Stimulated activated CD4-positive, alpha-beta T cell treated with anti-CD3 and anti-CD28 coated beads, Interleukin-12 subunit alpha, Interleukin-12 subunit beta, amount 100 ng/mL, for 48 hours (primary cell): ENCODE measurements around the gene CREBZF.
"Not testable (repeated sequence)": the region's sequence is repeated elsewhere in the genome, so short reads cannot be mapped to it uniquely, and the experiment has no call there.

Source experiments
- DNase-seq, 3 donors: peaks; one replicate each; pipeline ENCODE4 v3.0.0-alpha.2; 2020; ENCODE audit warnings: low read depth in 2 of 3, low spot score in 1 of 3

Gene CREBZF

DNA sequence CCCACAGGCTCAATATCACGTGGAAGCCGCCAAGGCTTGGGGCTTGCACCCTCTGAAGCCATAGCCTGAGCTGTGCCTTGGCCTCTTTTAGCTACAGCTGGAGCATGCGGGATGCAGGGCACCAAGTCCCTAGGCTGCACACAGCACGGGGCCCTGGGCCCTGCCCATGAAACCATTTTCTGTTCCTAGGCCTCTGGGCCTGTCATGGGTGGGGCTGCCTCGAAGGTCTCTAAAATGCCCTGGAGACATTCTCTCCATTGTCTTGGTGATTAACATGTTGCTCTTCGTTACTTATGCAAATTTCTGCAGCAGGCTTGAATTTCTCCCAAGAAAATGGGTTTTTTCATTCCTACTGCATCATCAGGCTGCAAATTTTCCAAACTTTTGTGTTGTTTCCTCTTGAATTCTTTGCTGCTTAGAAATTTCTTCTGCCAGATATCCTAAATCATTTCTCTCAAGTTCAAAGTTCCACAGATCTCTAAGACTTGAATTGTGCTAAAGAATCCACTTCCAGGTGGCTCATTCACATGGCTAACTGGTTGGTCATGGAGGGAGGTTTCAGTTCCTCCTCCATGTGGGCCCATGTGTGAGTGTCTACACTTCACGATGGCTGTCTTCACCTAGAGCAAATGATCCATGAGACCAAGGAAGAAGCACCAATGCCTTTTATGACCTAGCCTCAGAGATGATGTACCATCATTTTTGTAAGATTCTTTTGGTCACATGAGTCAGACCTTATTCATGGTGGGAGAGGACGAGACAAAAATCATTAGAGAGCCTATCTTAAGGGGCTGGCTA lies 7.4 kb upstream of the CREBZF start:
- DNase-seq: no peak

DNA sequence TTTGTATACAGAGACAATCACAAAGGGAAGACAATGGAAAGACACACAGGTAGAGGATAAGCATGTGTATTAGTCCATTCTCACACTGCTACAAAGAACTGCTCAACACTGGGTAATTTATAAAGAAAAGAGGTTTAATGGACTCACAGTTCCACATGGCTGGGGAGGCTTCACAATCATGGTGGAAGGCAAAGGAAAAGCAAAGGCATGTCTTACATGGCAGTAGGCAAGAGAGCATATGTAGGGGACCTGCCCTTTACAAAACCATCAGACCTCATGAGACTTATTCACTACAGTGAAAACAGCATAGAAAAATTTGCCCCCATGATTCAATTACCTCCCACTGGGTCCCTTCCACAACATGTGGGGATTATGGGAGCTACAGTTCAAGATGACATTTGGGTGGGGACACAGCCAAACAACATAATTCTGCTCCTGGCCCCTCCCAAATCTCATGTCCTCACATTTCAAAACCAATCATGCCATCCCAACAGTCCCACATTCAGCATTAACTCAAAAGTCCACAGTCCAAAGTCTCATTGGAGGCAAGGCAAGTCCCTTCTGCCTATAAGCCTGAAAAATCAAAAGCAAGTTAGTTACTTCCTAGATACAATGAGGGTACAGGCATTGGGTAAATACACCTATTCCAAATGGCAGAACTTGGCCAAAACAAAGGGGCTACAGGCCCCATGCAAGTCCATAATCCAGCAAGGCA lies 6.2 kb upstream of the CREBZF start:
- not testable (repeated sequence) for DNase-seq

DNA sequence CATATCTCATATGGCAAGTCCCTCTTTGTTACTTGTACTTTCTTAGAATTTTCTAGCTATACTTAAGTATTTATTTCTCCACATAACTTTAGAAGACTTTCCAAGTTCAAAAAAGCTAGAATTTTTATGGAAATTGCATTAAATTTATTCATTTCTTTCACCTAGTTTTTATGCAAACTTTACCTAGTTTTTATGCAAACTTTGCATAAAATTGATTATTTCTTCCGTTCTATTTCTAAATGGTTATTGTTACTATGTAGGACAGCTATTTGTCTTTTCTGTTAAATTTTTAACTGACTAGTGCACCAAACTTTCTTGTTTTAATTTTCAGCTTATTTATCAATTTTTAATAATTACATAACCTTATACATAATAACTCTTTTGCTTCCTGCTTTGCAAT lies 3.2 kb upstream of the CREBZF start:
- no peak for DNase-seq

DNA sequence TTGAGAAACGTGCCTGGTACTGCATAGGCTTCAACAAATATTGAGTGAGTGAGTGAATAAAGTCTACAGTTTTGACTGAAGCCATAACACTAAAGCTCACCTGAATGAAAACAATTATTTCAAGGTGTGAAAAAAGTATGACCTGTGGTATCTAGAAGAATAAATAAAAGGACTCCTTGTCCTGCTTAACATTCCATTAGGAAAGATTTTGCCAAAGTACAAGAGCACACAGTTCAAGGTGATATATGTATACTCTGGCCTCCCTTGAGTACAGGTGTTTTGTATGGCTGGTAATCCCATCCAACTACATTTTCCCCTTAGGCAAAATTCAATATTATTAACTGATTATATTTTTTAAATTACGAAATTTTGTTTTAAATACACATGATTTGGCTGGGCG lies 1.8 kb upstream of the CREBZF start:
- no peak for DNase-seq

DNA sequence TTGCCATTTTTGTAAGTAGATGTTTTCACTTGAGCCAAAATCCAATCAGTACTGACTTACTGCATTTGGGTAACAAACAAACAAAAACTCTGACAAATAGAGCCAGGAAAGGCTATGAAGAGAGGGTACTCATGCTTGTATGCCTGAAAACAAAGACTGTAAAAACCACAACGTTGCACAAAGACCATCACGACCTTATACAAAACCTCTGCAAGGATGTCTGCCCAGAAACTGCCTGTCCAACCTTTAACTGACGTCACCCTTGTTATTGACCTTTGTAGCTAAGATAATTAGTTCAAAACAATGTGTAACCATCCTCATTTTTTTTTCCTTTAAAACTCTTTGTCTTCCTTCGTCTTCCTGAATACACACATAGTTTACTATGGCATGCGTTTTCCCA lies 804 bp upstream of the CREBZF start:
- DNase-seq: no peak

DNA sequence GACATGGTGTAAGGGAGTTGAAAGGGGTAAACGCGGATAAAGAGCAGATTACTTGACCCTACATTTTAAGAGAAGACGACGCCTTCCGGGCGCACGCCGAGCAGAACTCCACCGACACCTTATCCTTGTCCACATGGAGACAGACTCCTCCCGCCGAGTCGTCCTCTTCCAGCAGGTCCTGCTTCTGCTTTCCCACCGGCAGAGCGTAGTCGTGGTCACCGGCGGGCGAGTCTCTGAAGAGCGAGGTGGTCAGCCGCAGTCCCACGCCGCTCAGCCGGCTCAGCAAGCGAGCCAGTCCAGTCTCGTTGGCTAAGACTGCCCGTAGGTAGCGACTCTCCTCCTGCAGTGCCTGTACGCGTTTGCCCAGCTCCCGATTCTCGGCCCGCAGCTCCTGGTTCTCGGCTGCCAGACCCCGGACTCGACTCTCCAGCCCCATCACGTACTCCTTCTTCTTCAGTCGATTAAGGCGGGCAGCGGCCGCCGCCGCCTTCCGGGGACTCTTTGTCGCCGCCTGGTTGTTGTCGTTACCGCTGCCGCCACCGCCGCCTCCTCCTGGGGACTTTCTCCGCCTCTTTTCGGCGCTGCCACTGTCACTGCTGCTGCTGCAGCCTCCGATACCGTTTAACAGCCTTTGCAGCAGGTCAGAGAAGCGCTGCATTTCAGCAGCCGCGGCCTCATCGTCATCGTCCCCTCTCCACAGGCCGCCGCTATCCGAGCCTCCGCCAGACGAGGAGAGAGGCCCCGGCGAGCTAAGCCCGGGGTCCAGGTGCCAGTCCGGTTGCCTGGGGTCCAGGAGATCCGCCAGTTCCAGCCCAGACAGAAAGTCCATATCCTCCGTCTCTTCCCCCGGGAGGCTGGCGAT lies 945 bp downstream of the CREBZF start:
- peak; percentile 77 to 83 (median 79) for DNase-seq

DNA sequence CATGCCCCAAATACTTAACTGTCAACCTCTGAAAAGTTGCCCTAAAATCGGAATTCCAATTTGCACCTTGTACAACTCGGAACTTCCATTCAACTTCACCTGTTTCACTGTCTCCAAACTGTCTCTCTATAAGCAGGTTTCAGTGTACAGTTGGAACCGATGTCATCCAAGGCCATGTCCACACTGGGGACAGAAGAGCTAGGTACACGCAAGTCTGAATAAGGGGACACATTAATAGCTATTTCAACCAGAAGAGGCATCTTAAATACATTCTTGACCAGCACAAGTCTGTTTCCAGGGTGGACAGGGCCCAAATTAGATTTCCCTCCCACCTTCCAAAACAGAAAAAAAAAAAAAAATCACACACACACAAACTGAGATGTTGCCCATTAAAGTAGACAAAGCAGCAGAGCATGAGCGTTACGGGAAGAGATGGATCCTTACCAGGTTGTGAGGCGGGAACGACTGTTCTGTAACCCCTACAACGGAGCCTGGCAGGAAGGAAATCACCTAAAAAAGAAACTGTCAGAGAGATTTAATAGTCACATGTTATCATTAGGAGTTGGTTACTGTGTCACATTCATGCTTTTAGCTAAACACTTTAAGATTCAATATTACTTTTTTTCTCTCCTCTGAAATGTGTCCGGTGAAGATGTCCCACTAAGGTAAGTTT lies 1.7 kb downstream of the CREBZF start:
- no peak for DNase-seq

DNA sequence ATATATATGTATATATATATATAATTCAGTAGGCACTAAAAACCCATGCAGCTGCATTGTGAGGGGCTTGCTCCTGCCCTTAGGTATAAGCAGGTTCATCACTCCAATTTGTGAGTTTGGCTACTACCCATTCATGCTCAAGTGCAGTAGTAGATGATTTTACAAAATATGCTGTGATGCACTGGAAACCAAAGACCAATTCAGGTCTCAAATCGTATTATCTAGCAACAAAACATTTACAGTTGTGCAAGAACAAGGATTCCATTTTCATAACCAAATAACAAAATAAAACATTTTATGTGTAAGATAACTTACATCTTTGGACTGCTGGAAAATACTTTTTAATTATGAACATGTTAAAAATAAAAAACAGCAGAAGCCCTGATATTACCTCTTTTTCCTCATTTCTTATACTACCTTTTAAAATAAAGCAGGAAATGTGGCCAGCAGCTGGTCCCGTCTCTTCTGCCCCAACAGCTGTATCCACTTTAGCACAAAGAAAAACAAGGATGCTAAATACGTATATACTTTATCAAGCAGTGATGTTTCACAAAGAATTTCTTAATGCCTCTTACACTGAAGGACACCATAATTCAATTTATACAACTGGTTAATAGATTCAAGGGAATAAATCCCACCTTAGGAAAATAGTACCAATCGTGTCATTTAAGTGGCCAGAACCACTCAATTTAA lies 2.8 kb downstream of the CREBZF start:
- DNase-seq: no peak

DNA sequence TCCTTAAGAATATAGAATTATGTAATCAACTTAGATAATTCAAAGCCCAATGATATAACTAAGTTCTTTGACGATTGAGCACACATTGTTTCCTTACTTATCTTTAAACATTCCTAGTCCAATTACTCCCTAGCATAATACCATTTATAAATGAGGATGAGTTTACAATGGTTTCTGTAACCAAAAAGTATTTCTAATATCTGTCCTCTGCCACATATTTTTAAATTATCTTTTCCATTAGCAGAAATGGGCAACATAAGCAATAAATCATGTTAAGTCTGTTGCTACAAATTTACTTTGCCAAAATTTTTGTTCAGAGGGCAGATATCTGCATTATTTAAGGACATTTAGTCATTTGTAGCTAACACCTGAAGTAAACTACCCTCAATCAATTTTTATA lies 6.7 kb downstream of the CREBZF start:
- DNase-seq: no peak

DNA sequence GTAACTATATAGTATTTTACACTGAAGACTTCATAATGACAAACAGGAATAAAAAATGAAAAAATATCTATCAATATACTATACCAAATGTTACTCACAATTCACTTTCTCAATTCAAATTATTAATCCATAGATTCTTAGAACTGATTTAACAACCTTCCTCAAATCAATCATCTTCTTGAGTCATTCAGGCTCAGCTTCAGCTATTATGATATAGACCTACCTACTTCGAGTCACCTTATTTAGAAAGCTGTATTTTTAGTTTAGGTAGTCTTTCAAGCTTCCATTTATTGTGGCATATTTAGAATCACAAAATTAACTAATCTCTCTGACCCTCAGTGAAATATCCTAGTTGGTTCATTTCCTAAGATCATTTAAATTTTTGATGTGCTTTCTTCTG lies 8.2 kb downstream of the CREBZF start:
- DNase-seq: no peak

DNA sequence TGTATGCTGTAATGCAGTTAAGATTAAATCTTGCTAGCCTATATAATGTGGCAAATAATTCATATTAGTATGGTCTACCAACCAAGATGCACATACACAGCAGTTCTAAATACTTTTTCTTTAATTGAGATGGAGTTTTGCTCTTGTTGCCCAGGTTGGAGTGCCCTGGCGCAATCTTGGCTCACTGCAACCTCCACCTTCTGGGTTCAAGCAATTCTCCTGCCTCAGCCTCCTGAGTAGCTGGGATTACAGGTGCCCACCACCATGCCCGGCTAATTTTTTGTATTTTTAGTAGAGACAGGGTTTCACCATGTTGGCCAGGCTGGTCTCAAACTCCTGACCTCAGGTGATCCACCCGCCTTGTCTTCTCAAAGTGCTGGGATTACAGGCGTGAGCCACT lies 10.6 kb downstream of the CREBZF start:
- not testable (repeated sequence) for DNase-seq

DNA sequence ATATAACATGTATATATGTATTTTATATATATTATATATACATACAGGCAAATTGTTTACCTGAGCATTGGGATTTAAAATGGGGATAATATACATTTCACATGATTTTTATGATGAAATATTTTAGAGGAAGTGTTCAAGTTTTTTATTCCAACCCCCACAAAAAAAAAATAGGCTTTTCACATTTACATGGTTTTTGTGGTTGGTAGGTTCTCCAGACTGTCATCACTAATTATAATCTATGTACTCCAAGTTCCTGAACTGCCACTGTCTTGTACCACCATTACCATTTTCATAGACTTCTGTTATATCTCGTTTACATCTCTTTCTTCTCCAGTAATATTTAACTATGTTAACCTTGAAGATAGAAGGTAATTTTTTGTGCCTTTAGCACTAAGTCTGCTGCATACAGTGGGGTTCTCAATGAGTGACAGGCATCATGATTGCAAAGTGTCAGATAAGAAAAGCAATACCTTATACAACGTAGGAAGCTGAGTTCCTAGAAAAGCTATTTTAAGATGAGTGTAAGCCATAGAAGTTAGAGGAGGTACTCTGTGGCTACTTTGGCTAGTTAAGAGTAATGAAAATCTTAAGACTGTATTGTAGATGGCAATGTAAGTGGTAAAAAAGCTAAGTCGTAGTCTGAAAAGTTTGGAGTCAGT lies 12.0 kb downstream of the CREBZF start:
- no peak for DNase-seq

DNA sequence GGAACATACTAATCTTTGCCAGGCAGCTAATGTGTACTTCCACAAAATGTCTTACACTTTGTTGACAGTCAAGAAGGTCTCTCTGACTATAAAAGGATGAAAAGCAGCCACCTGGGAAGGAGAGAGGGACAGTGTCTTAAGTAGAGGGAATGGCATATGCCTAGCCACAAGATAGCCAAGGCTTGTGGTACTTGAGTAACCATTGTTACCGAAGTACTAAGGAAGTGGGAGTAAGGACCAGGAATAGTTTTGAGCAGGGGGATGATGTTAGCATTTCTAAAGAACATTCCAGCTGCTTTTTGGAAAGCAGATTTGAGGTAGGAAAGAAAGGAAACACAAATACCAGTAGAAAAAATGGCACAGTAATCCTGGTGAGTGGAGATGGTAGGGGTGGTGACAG lies 13.8 kb downstream of the CREBZF start:
- DNase-seq: no peak

DNA sequence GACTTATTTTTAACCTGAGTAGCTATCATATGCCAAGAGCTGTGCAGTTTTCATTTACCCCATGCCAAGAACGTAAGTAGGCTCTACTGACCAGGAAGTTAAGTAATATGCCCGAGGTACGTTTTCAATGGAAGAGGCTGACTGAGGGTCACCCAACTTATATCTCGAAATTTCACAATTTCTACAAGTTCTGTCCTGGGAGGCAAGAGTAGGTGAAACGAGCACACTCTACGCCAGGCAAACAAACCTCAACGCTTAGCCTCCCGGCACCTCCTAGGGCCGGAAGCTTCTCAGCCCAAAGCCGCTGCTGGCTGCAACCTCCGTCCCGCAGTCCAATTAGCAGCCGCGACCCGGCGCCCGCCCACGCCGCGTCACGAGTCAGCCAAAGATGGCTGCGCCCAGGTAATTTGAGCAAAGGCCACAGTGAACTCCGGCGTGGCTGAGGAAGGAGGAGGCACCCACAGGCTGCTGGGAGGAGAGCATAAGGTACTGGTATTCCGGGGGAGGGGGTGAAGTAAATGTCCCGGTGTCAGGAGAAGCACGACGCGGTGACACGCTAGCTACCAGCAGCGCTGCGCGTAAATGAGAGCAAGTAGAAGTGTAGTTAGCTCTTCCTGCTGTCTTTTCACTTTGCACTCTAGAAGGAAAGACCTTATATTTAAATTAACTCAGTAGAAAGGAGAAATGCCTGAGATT lies 17.2 kb downstream of the CREBZF start, which contains the start of gene TMEM126A:
Gene TMEM126A (plus strand): TSS at position 364 of the 696 bp plus-strand sequence. CDS start 2,289 bp downstream, outside the sequence.
- peak; percentile 86 to 92 (median 87) for DNase-seq

DNA sequence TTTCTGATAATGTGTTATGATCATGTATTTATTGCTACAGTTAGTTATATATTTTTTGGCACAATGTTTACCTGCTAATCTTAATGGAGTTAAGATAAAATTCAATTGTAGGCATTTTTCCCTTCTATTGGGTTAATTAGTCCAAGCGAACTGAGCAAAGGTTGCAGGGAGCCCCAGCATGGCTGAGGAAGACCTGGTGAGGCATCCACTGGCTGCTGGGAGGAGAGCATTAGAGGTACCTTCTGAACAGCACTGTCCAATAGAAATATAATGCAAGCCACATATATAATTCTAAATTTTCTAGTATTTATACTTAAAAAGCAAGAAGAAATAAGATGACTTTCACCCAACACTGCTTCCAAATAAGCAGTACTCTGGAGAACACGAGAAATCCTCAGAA lies 17.9 kb downstream of the CREBZF start:
- no peak for DNase-seq

DNA sequence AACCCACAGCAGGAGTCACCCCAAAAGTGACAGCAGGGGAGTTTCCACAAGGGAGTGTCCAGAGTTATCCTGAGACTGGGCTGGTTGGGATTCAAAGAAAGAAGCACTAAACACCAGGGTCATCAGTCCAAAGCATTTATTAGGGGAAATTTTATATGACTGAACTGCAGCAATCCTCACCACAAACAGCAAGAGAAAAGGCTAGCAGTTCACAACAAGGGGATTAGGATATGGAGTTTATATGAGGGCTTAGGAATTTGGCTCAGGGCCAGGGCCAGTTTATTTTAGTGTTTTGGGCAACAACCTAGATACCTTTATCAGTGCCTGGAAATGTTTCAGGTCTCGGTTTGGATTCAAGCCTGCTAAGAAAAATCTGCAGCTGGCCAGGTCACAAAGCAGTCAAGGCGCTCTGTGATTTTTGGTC lies 21.7 kb downstream of the CREBZF start:
- no peak for DNase-seq

DNA sequence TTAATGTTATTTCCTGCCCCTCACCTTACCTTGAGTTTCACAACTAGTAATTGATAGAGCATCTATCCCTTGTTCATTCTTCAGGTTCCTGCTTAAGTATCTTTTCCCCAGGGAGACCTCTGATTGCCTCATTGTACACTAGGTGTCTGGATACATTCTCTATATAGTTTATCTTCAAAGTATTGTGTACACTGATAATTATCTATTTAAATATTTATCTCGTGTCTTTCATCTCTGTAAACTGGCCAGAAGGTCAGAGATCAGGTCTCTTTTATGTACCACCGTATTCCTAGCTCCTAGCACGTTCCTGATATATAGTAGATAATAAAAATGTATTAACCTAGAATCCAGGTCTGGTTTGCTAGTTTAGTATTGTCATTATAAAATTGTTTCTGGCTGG lies 30.2 kb downstream of the CREBZF start:
- DNase-seq: no peak

DNA sequence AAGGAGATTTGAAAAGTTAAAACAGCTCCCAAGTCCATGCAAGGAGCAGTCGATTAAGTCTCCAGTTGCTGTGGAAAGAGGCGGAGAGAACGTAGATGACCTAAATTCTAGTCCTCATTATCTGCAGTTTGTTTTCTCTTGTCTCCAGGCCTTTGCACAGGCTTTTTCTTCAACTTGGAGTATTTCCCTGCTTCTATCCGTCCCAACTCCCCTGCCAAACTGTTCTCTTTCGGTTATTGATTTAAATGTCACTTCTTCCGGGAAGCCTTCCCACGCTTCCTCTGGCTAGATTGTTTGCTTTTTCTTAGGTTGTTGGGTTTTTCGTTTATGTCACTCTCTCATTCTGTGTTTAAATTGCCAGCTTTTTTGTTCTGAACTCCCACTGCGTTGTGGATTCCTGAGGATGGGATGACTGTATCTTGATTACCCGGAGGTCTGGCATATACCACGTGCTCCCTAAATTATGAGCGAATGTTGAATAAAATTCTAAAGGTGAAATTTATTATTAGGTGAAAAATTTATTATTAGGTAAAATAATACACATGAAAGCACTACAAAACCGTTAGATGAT lies 36.1 kb downstream of the CREBZF start:
- peak in 1 of 3 donors; percentile 12 for DNase-seq
